NCI-H82 treated with DMSO at 0.1 percent for 48 hours (cell line): Measurements from ENCODE around the gene HYAL1.
"Not testable (repeated sequence)": the region's sequence is repeated elsewhere in the genome, so short reads cannot be mapped to it uniquely, and the experiment has no call there.

ENCODE experiments used
- DNase-seq: peaks from one replicate; lab custom pipeline; 2025; ENCODE audit not compliant: unreplicated experiment; lab: John Stamatoyannopoulos, UW

The HYAL1 gene

GRCh38 chr3:50319894-50320625 is 16.7 kb upstream of the HYAL1 start:
- no peak for DNase-seq

GRCh38 chr3:50319181-50319893 is 16.0 kb upstream of the HYAL1 start:
- no peak for DNase-seq

GRCh38 chr3:50318615-50319014 is 15.2 kb upstream of the HYAL1 start:
- no peak for DNase-seq

GRCh38 chr3:50318163-50318562 is 14.8 kb upstream of the HYAL1 start:
- DNase-seq = no peak

GRCh38 chr3:50317300-50317699 is 13.9 kb upstream of the HYAL1 start:
- no peak for DNase-seq

- no peak for DNase-seq
Measured at GRCh38 chr3:50316657-50317242, 13.4 kb upstream of the HYAL1 start.

GRCh38 chr3:50314816-50315215 is 11.4 kb upstream of the HYAL1 start:
- no peak for DNase-seq

GRCh38 chr3:50314342-50314741 is 11.0 kb upstream of the HYAL1 start:
- no peak for DNase-seq

- DNase-seq = not testable (repeated sequence)
Measured at GRCh38 chr3:50312041-50312440, 8.7 kb upstream of the HYAL1 start.

- no peak for DNase-seq
Measured at GRCh38 chr3:50304601-50305000, 1.2 kb upstream of the HYAL1 start.

GRCh38 chr3:50302095-50303012 is 1.0 kb downstream of the HYAL1 start:
- no peak for DNase-seq

- no peak for DNase-seq
Measured at GRCh38 chr3:50300681-50301254, 2.6 kb downstream of the HYAL1 start.

- DNase-seq = no peak
Measured at GRCh38 chr3:50299929-50300680, 3.3 kb downstream of the HYAL1 start.

GRCh38 chr3:50299638-50299928 is 3.8 kb downstream of the HYAL1 start:
- no peak for DNase-seq

GRCh38 chr3:50298836-50299637 is 4.3 kb downstream of the HYAL1 start, which contains the start of the genes HYAL3 and NAA80:
Gene HYAL3, minus strand, starts transcription at chr3:50299405. Its CDS starts 3,803 bp downstream, at chr3:50295602.
Gene NAA80, minus strand, starts transcription at chr3:50299405. Its CDS starts 1,942 bp downstream, at chr3:50297463.
- DNase-seq = peak; percentile 92

- no peak for DNase-seq
Measured at GRCh38 chr3:50297896-50298725, 5.3 kb downstream of the HYAL1 start.

GRCh38 chr3:50297384-50297775 is 6.0 kb downstream of the HYAL1 start:
- DNase-seq = no peak

- DNase-seq = no peak
Measured at GRCh38 chr3:50296721-50297383, 6.5 kb downstream of the HYAL1 start.
